ENCODE data around the gene LAMB4. TPM values are rescaled to one million over a fixed set of nuclear protein-coding genes. Genes with fewer than 3 reads are reported as not detected.

The LAMB4 gene
- total and polyA plus RNA-seq, 2 of the 8 experiments (the other 6 are each of a cell fraction or from before 2014, with no cell fraction given), result not detected

GRCh38 chr7:107993891-107994291 is 136.3 kb downstream of the LAMB4 start:
- Histone ChIP-seq H4K20me1 (replicated peaks in 1 of 2; ENCODE audit: control insufficient read depth in 1 of 2, insufficient read depth in 2 of 2, low read length in 2 of 2) (no peaks in the 10 kb centered on the region), H3K27ac (ENCODE audit: low read depth, low read length) (no peak overlapping the region)

More at GRCh38 chr7:107993891-107994291, 136.3 kb downstream of the LAMB4 start:
- H3K4me3 ChIP-seq (ENCODE audit: extremely low read depth in 1 of 4, insufficient read depth in 2 of 4, low read depth in 3 of 4, low read length in 4 of 4), result no peak overlapping the region
- H3K79me2 ChIP-seq (ENCODE audit: control insufficient read depth in 1 of 2, insufficient read depth in 2 of 2, low read length in 2 of 2), result no peaks in the 10 kb centered on the region
- FAIRE-seq, result no peak
- no peak overlapping the region for H3K4ac ChIP-seq (replicated peaks; ENCODE audit: insufficient read length, low read depth, low read length)
- H3K27me3 ChIP-seq (replicated peaks in 1 of 4; ENCODE audit: control insufficient read depth in 3 of 4, extremely low read depth in 1 of 4, insufficient read depth in 3 of 4, low read length in 3 of 4), result no peaks in the 10 kb centered on the region
- H3K79me1 ChIP-seq (ENCODE audit: low read depth, low read length), result no peaks in the 10 kb centered on the region
- ChIA-PET CTCF (ENCODE audit: partially characterized antibody) (interaction anchor here (2.0 to 2.8 kb wide), 2 partner anchors 9 to 23 kb away, joined by 4 to 7 read pairs; partner anchors contain the start of gene LAMB1), POLR2A (ENCODE audit: partially characterized antibody) (no interaction called here)
- no peak overlapping the region for H4K8ac ChIP-seq (ENCODE audit: extremely low read depth, insufficient read depth, low read length)
- H3K36me3 ChIP-seq (ENCODE audit: control insufficient read depth in 2 of 4, insufficient read depth in 4 of 4, low read length in 3 of 4), result peaks cover 0 to 24% (median 7%) of the 10 kb centered on the region in 4 experiments; a peak in 4 of 8 replicates
- H3K23me2 ChIP-seq (ENCODE audit: low read depth, low read length), result no peaks in the 10 kb centered on the region
- no peak for DNase-seq (ENCODE audit: low read depth in 1 of 2, low spot score in 2 of 2)
- no peak overlapping the region for H3K56ac ChIP-seq (replicated peaks; ENCODE audit: insufficient read length, low read depth, low read length)
- H3K4me2 ChIP-seq (ENCODE audit: insufficient read depth in 1 of 2, low read depth in 2 of 2, low read length in 2 of 2), result no peak overlapping the region
- H3K23ac ChIP-seq (ENCODE audit: insufficient read length), result no peak overlapping the region
- no peak overlapping the region for H2BK12ac ChIP-seq (ENCODE audit: low read depth, low read length)
- no peaks in the 10 kb centered on the region for H3K9me3 ChIP-seq (ENCODE audit: insufficient read depth in 2 of 2, low read depth in 1 of 2, low read length in 1 of 2)
- no peak for TF ChIP-seq BACH1 (IDR thresholded peaks at IDR 0.05; ENCODE audit: low read length)
- no peak for TF ChIP-seq NRF1 (IDR thresholded peaks at IDR 0.05; ENCODE audit: low read depth, low read length)
- no peak for TF ChIP-seq CHD2 (IDR thresholded peaks at IDR 0.05; ENCODE audit: low read length)
- TF ChIP-seq BRCA1 (IDR thresholded peaks at IDR 0.05; ENCODE audit: low read depth, low read length), result no peak
- TF ChIP-seq EGR1 (IDR thresholded peaks at IDR 0.05; ENCODE audit: borderline replicate concordance, low read depth, low read length), result no peak
- no peak for TF ChIP-seq NANOG (IDR thresholded peaks at IDR 0.05; ENCODE audit: insufficient read depth, low read depth, low read length, poor library complexity, severe bottlenecking)
- no peak for TF ChIP-seq RNF2 (IDR thresholded peaks at IDR 0.05; ENCODE audit: borderline replicate concordance, low read depth, low read length, missing control alignments, poor library complexity, severe bottlenecking)
- no peak for TF ChIP-seq POU5F1 (IDR thresholded peaks at IDR 0.05; ENCODE audit: low read depth, low read length)
- TF ChIP-seq SAP30 (IDR thresholded peaks at IDR 0.05; ENCODE audit: insufficient read depth, insufficient replicate concordance, low read length), result no peak
- TF ChIP-seq SIRT6 (IDR thresholded peaks at IDR 0.05; ENCODE audit: low read length), result no peak
- no peak for TF ChIP-seq PHF8 (conservative IDR thresholded peaks at IDR 0.05; ENCODE audit: low read depth, low read length)
- no peak for TF ChIP-seq KDM4A (IDR thresholded peaks at IDR 0.05; ENCODE audit: low read depth, low read length, severe bottlenecking)
- TF ChIP-seq SP2 (IDR thresholded peaks at IDR 0.05; ENCODE audit: low read length), result no peak
- no peak for TF ChIP-seq JUND (IDR thresholded peaks at IDR 0.05; ENCODE audit: low read length)
- H2BK15ac ChIP-seq (ENCODE audit: low read length), result no peak overlapping the region
- no peak overlapping the region for H4K5ac ChIP-seq (ENCODE audit: insufficient read length, low read depth, low read length)
- WGBS, 2 experiments (ENCODE audit: extremely low coverage in 1 of 2, insufficient coverage in 1 of 2, insufficient read length in 1 of 2, insufficient replicate concordance in 2 of 2, low coverage in 1 of 2, low lambda C conversion rate in 2 of 2, missing lambda C conversion rate in 1 of 2), result 100% methylated on average over 1 of the region's 1 CpG; no CpG with 5 or more reads in 1 of the 2 experiments
- H2BK20ac ChIP-seq (ENCODE audit: low read length), result no peak overlapping the region
- H2AFZ ChIP-seq (ENCODE audit: low read length), result no peak overlapping the region
- H2AK5ac ChIP-seq (ENCODE audit: low read depth, low read length), result no peak overlapping the region
- no peak overlapping the region for H3K18ac ChIP-seq (ENCODE audit: extremely low read depth, low read length)
- H4K91ac ChIP-seq (replicated peaks; ENCODE audit: insufficient read length, low read length), result no peak overlapping the region
- H3K4me1 ChIP-seq (replicated peaks in 1 of 4; ENCODE audit: control insufficient read depth in 3 of 4, insufficient read depth in 4 of 4, low read length in 3 of 4), result no peaks in the 10 kb centered on the region; a peak in 2 of 7 replicates
- H2BK5ac ChIP-seq (ENCODE audit: low read depth, low read length), result no peak overlapping the region
- H2BK120ac ChIP-seq (replicated peaks; ENCODE audit: low read depth, low read length), result no peak overlapping the region
- H3K14ac ChIP-seq (ENCODE audit: insufficient read length), result no peak overlapping the region
- no peak overlapping the region for H3K9ac ChIP-seq (replicated peaks in 1 of 4; ENCODE audit: extremely low read depth in 1 of 4, low read depth in 3 of 4, low read length in 3 of 4)

All from H1 (cell line).